Fibroblast of skin of scalp (primary cell): Measurements from ENCODE around the gene ZNF827.

Source experiments
- DNase-seq: peaks from one replicate; pipeline ENCODE4 v3.0.0-alpha.2; 2013

ZNF827 gene

GRCh38 chr4:145828802-145829485 is 109.7 kb downstream of the ZNF827 start:
- DNase-seq: no peak

- no peak for DNase-seq
Observed at GRCh38 chr4:145827885-145828284, 110.7 kb downstream of the ZNF827 start.

GRCh38 chr4:145825255-145825654 is 113.4 kb downstream of the ZNF827 start:
- no peak for DNase-seq

GRCh38 chr4:145824463-145824862 is 114.2 kb downstream of the ZNF827 start:
- DNase-seq: no peak

GRCh38 chr4:145823743-145824142 is 114.9 kb downstream of the ZNF827 start:
- no peak for DNase-seq

- no peak for DNase-seq
Observed at GRCh38 chr4:145822581-145822980, 116.0 kb downstream of the ZNF827 start.

GRCh38 chr4:145822181-145822580 is 116.4 kb downstream of the ZNF827 start:
- no peak for DNase-seq

GRCh38 chr4:145821766-145822165 is 116.9 kb downstream of the ZNF827 start:
- no peak for DNase-seq

GRCh38 chr4:145820407-145820806 is 118.2 kb downstream of the ZNF827 start:
- no peak for DNase-seq

- DNase-seq: no peak
Observed at GRCh38 chr4:145819853-145820181, 118.8 kb downstream of the ZNF827 start.

- no peak for DNase-seq
Observed at GRCh38 chr4:145819101-145819852, 119.3 kb downstream of the ZNF827 start.

GRCh38 chr4:145818011-145818410 is 120.6 kb downstream of the ZNF827 start:
- DNase-seq: no peak

GRCh38 chr4:145816091-145816490 is 122.5 kb downstream of the ZNF827 start:
- no peak for DNase-seq

GRCh38 chr4:145815626-145816025 is 123.0 kb downstream of the ZNF827 start:
- DNase-seq: peak; percentile 18

GRCh38 chr4:145815027-145815612 is 123.5 kb downstream of the ZNF827 start:
- DNase-seq: no peak

- no peak for DNase-seq
Observed at GRCh38 chr4:145814246-145814645, 124.4 kb downstream of the ZNF827 start.

- DNase-seq: no peak
Observed at GRCh38 chr4:145812919-145813318, 125.7 kb downstream of the ZNF827 start.

GRCh38 chr4:145808848-145809512 is 129.6 kb downstream of the ZNF827 start:
- DNase-seq: no peak

GRCh38 chr4:145808021-145808650 is 130.5 kb downstream of the ZNF827 start:
- peak; percentile 92 for DNase-seq

- peak; percentile 49 for DNase-seq
Observed at GRCh38 chr4:145805490-145805889, 133.1 kb downstream of the ZNF827 start.

GRCh38 chr4:145804116-145804515 is 134.5 kb downstream of the ZNF827 start:
- peak; percentile 89 for DNase-seq

- DNase-seq: no peak
Observed at GRCh38 chr4:145799223-145799622, 139.4 kb downstream of the ZNF827 start.

GRCh38 chr4:145797278-145797677 is 141.3 kb downstream of the ZNF827 start:
- no peak for DNase-seq
